OCI-LY3 (cell line): ENCODE results near the gene RELCH.

Experiments used
- H2AFZ ChIP-seq: fragments of 200-600, 300-600 bp; shearing (Covaris generic); 2 replicates; pipeline ENCODE4 v1.6.0; 2014; ENCODE audit warnings: antibody characterized with exemption, low read depth, low read length
- H3K27ac ChIP-seq: fragments of 200-600, 300-600 bp; sonication (generic); 2 replicates; pipeline ENCODE4 v1.5.1; 2014; ENCODE audit warnings: mild to moderate bottlenecking, low read length, moderate library complexity, mixed read lengths
- H3K27me3 ChIP-seq: fragments of 200-600, 300-600 bp; sonication (generic); 2 replicates; pipeline ENCODE4 v1.6.1; 2014; ENCODE audit warnings: low read depth, low read length, mixed read lengths
- H3K36me3 ChIP-seq: fragments of 200-600, 300-600 bp; sonication (generic); replicated peaks from 2 replicates; pipeline ENCODE3; 2014; ENCODE audit warnings: low read depth, low read length, mixed read lengths
- H3K4me1 ChIP-seq: fragments of 300-600, 200-600 bp; sonication (generic); 2 replicates; pipeline ENCODE4 v1.6.1; 2014; ENCODE audit warnings: low read length, mixed read lengths
- H3K4me2 ChIP-seq: fragments of 200-600, 300-600 bp; sonication (generic); 2 replicates; pipeline ENCODE4 v1.6.1; 2014; ENCODE audit warnings: low read length, mixed read lengths
- H3K4me3 ChIP-seq: fragments of 300-600, 200-600 bp; sonication (generic); 2 replicates; pipeline ENCODE4 v1.5.1; 2014; ENCODE audit warnings: antibody characterized with exemption, mild to moderate bottlenecking, low read length, moderate library complexity
- H3K79me2 ChIP-seq: fragments of 300-600, 200-600 bp; shearing (Covaris generic); 2 replicates; pipeline ENCODE4 v1.6.1; 2014; ENCODE audit warnings: mild to moderate bottlenecking, low read length, mixed read lengths
- H3K9ac ChIP-seq: fragments of 300-600, 200-600 bp; shearing (Covaris generic); 2 replicates; pipeline ENCODE4 v1.6.0; 2014; ENCODE audit warnings: mild to moderate bottlenecking, low read length, moderate library complexity
- H3K9me3 ChIP-seq: fragments of 200-600, 300-600 bp; shearing (Covaris generic); 2 replicates; pipeline ENCODE4 v1.6.1; 2014; ENCODE audit warnings: low read length, mixed read lengths; ENCODE audit not compliant: insufficient read depth
- H4K20me1 ChIP-seq: fragments of 200-600, 300-600 bp; sonication (generic); 2 replicates; pipeline ENCODE4 v1.6.1; 2016; ENCODE audit warnings: low read length, mixed read lengths; ENCODE audit not compliant: insufficient read depth
- EZH2phosphoT487 ChIP-seq: fragments of 200-600 bp; shearing (Covaris generic); IDR thresholded peaks from 2 replicates; pipeline ENCODE4 v1.6.1; 2018; ENCODE audit warnings: antibody characterized with exemption, mixed run types, low read depth
- TF ChIP-seq, protein P1 (sequence below): fragments of 200-600, 300-600 bp; sonication (generic); IDR thresholded peaks from 2 replicates; pipeline ENCODE4 v1.5.1; 2014; ENCODE audit warnings: antibody characterized with exemption, low read length, low read depth

The RELCH gene

DNA sequence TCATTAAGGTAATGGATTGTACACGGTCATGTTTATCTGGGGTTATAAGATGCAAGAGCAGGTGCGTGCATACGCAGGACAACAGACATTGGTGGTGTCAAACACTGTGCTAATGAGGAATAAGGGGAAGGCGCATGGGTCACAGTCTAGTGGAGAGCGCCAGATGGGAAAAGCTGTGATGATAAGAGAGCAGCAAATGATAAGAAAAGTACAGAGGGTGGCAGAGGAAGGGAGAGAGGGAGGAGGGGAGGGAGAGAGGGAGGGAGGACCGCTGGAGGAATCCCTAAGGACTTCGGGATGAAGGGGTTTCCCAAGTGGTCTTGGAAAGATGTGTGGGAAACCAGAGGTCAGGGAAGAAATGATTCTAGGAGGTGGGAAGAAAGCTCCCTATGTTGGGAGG lies 140.9 kb downstream of the RELCH start:
- no peak overlapping the region for H3K4me3 ChIP-seq
- no peak for TF ChIP-seq EZH2phosphoT487
- TF ChIP-seq, protein P1, sequence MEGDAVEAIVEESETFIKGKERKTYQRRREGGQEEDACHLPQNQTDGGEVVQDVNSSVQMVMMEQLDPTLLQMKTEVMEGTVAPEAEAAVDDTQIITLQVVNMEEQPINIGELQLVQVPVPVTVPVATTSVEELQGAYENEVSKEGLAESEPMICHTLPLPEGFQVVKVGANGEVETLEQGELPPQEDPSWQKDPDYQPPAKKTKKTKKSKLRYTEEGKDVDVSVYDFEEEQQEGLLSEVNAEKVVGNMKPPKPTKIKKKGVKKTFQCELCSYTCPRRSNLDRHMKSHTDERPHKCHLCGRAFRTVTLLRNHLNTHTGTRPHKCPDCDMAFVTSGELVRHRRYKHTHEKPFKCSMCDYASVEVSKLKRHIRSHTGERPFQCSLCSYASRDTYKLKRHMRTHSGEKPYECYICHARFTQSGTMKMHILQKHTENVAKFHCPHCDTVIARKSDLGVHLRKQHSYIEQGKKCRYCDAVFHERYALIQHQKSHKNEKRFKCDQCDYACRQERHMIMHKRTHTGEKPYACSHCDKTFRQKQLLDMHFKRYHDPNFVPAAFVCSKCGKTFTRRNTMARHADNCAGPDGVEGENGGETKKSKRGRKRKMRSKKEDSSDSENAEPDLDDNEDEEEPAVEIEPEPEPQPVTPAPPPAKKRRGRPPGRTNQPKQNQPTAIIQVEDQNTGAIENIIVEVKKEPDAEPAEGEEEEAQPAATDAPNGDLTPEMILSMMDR = no peak
- no peak overlapping the region for H3K4me2 ChIP-seq
- no peaks in the 10 kb centered on the region for H3K36me3 ChIP-seq
- no peak overlapping the region for H2AFZ ChIP-seq
- H4K20me1 ChIP-seq = peaks cover 7% of the 10 kb centered on the region; the same call in 1 of the 2 replicates
- H3K9me3 ChIP-seq = no peaks in the 10 kb centered on the region
- peaks cover 90% of the 10 kb centered on the region for H3K27me3 ChIP-seq
- H3K4me1 ChIP-seq = peaks cover 22% of the 10 kb centered on the region
- no peak overlapping the region for H3K27ac ChIP-seq
- H3K9ac ChIP-seq = no peak overlapping the region
- no peaks in the 10 kb centered on the region for H3K79me2 ChIP-seq

DNA sequence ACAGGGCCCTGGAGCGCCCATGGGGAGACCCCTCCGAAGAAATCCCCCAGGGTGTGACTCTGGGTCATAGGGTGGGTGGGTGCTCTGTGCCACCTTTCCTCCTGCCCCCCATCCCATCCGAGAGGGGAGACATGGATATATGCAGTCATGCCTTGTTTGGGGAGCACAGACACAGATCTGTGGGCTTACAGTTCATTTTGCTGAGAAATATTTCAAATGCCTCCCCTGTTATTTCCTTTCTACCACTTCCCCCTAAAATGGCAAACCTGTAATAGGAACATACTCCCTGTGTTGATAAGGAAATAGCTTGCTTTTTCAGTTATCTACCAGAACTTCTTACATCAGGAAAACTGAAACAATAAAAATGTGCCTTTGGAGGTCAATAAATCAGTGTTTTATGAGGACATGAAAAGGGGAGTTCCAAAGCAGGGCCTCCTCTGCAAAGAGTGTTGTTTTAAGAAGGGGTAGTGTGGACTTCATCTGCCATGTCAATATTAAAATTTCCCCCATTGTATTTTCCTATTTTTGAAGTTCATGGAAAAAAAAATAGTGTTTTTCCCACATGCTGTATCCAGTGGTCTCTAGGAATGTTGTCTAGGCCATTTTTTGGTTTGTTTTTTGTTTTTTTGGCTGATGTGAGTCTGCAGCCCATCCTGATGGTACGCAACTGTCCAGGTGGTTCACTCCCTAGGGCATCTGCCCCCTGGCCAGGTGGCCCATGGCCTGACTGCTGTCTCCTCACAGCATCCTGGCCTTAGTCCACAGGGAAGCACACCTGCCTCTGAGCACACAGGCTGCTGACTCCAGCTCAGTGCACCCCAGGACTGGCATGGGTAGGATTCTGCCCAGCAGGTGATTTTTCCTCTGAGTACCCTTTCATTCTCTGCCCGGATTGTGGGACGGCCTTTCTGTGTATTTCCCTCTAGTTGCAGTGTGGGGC lies 141.8 kb downstream of the RELCH start:
- H3K9me3 ChIP-seq = no peaks in the 10 kb centered on the region
- no peak overlapping the region for H3K27ac ChIP-seq
- H2AFZ ChIP-seq = no peak overlapping the region
- H3K4me2 ChIP-seq = no peak overlapping the region
- TF ChIP-seq EZH2phosphoT487 = no peak
- TF ChIP-seq, protein P1 = no peak
- H4K20me1 ChIP-seq = peaks cover 7% of the 10 kb centered on the region; the same call in 1 of the 2 replicates
- peaks cover 18% of the 10 kb centered on the region for H3K4me1 ChIP-seq
- H3K4me3 ChIP-seq = no peak overlapping the region
- H3K27me3 ChIP-seq = peaks cover 89% of the 10 kb centered on the region
- H3K36me3 ChIP-seq = no peaks in the 10 kb centered on the region
- H3K79me2 ChIP-seq = no peaks in the 10 kb centered on the region
- H3K9ac ChIP-seq = no peak overlapping the region

- Histone ChIP-seq H3K9me3 (no peaks in the 10 kb centered on the region), H3K9ac (no peak overlapping the region), H3K4me3 (no peak overlapping the region), H3K4me1 (peaks cover 8% of the 10 kb centered on the region), H3K4me2 (no peak overlapping the region), H3K27ac (no peak overlapping the region), H3K27me3 (peaks cover 89% of the 10 kb centered on the region), H3K79me2 (no peaks in the 10 kb centered on the region), H4K20me1 (peaks cover 7% of the 10 kb centered on the region; the same call in 1 of the 2 replicates), H3K36me3 (no peaks in the 10 kb centered on the region), H2AFZ (no peak overlapping the region)
- TF ChIP-seq EZH2phosphoT487 = no peak
- TF ChIP-seq, protein P1 = no peak
Observed at GRCh38 chr18:62329691-62330454, 142.8 kb downstream of the RELCH start.

DNA sequence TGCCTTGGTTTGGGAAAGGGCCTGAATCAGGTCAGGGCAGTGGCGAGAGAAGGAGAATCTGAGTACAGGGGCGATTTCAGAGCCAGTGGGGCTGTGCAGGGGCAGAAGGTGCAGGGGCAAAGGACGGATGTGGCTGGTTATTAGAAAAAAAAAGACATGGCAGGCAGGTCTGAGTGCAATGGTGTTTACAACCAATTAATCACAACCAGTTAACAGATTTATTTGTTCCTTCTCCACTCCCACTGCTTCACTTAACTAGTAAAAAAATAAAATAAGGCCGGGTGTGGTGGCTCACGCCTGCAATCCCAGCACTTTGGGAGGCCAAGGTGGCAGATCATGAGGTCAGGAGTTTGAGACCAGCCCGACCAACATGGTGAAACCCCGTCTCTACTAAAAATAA lies 143.6 kb downstream of the RELCH start:
- no peak overlapping the region for H3K4me2 ChIP-seq
- H2AFZ ChIP-seq = no peak overlapping the region
- TF ChIP-seq EZH2phosphoT487 = no peak
- TF ChIP-seq, protein P1 = no peak

More for the DNA sequence above, 143.6 kb downstream of the RELCH start:
- H3K9ac ChIP-seq = no peak overlapping the region
- H3K4me1 ChIP-seq = peaks cover 8% of the 10 kb centered on the region
- H3K36me3 ChIP-seq = no peaks in the 10 kb centered on the region
- peaks cover 7% of the 10 kb centered on the region; the same call in 1 of the 2 replicates for H4K20me1 ChIP-seq
- no peaks in the 10 kb centered on the region for H3K9me3 ChIP-seq
- peaks cover 93% of the 10 kb centered on the region for H3K27me3 ChIP-seq
- H3K27ac ChIP-seq = no peak overlapping the region
- no peaks in the 10 kb centered on the region for H3K79me2 ChIP-seq
- H3K4me3 ChIP-seq = no peak overlapping the region
